Measurements from ENCODE around the gene GPRIN1.

Gene GPRIN1

DNA sequence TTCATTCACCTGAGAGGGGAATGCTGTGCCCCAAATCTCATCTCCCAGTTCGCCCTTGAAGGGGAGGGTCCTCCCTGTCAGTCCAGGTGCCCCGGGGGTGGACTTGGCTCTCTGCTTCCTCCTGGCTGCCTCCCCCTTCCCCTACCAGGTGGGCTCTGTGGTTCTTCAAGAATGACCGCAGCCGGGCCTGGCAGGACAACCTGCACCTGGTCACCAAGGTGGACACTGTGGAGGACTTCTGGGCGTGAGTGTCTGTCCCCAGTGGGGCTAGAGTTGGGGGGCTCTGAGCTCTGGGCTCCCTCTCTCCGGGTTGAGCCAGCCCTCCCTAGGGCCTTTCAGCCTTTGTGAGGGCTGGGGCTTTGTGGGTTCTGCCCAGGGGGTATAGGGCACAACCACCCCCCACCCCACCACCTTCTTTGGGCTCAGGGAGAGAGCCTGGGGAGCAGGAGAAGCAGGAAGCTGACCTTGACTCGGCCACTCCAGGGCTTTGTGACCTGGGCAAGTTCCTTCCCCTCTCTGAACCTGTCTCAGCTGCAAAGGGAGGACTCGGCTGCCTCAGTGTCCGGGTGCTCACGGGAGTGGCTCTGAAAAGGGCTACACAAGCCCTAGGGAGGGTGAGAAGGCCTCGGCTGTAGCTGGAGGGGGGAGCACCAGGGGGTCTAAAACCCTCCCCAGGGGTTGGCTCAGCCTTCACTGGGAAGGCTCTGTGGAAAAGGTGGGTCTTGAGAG lies 33.7 kb upstream of the GPRIN1 start:
- H3K4me1 ChIP-seq (ENCODE audit: control insufficient read depth in 5 of 5, insufficient read depth in 5 of 5, low read length in 5 of 5) = peaks cover 4 to 33% (median 19%) of the 10 kb centered on the region in 5 donors
- H3K27ac ChIP-seq (ENCODE audit: low read depth, low read length) = no peak overlapping the region
- no peaks in the 10 kb centered on the region for H3K27me3 ChIP-seq (ENCODE audit: control insufficient read depth in 5 of 5, insufficient read depth in 4 of 5, low read length in 5 of 5)
- no peaks in the 10 kb centered on the region for H3K36me3 ChIP-seq (ENCODE audit: control insufficient read depth in 5 of 5, insufficient read depth in 5 of 5, low read length in 5 of 5)
- H3K4me3 ChIP-seq (ENCODE audit: low read depth in 1 of 5, low read length in 5 of 5) = no peak overlapping the region
- no peak overlapping the region for H3K9ac ChIP-seq (ENCODE audit: low read length in 5 of 5)
- no peaks in the 10 kb centered on the region for H3K9me3 ChIP-seq (ENCODE audit: control insufficient read depth in 5 of 5, low read length in 5 of 5)

DNA sequence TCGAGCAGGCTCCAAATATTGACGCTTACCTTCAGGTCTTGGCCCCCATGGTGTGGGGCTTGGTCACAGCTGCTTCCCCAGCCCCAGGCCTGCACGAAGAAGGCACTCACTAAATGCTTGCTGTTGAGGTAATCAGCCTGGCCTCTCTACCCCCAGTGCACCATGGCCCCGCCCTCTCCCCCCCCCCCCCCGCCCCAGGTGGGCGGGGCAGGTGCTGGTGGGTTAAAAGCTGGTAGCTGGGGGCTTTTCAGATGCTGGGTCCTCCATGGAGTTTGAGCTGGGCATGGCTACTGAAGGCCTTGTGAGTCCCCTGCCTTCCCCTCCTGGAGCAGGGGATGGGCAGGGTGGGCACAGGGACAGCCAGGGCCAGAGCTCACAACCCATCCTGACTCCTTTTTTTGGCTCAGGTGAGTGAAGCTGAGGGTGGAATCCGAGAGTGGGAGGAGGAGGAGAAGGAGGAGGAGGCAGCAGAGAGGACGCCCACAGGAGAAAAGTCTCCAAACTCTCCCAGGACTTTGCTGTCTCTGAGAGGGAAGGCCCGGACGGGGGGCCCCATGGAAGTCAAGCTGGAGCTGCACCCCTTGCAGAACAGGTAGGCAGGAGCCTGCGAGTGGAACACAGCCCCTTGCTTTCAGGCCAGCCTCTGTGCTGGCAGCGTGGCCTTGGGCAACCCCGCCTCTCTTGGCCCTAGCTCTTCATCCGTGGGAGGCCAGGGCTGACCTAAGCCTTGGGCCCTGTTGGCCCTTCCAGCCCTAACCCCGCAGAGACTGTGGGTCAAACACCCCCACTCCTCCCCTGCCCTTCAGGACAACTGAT lies 32.9 kb upstream of the GPRIN1 start:
- H3K36me3 ChIP-seq (ENCODE audit: control insufficient read depth in 5 of 5, insufficient read depth in 5 of 5, low read length in 5 of 5) = no peaks in the 10 kb centered on the region
- no peaks in the 10 kb centered on the region for H3K9me3 ChIP-seq (ENCODE audit: control insufficient read depth in 5 of 5, low read length in 5 of 5)
- no peak overlapping the region for H3K27ac ChIP-seq (ENCODE audit: low read depth, low read length)
- H3K4me1 ChIP-seq (ENCODE audit: control insufficient read depth in 5 of 5, insufficient read depth in 5 of 5, low read length in 5 of 5) = peaks cover 0 to 25% (median 11%) of the 10 kb centered on the region in 5 donors
- H3K4me3 ChIP-seq (ENCODE audit: low read depth in 1 of 5, low read length in 5 of 5) = no peak overlapping the region
- H3K27me3 ChIP-seq (ENCODE audit: control insufficient read depth in 5 of 5, insufficient read depth in 4 of 5, low read length in 5 of 5) = no peaks in the 10 kb centered on the region
- no peak overlapping the region for H3K9ac ChIP-seq (ENCODE audit: low read length in 5 of 5)

- H3K36me3 ChIP-seq (ENCODE audit: control insufficient read depth in 5 of 5, insufficient read depth in 5 of 5, low read length in 5 of 5) = no peaks in the 10 kb centered on the region
- H3K4me3 ChIP-seq (ENCODE audit: low read depth in 1 of 5, low read length in 5 of 5) = no peak overlapping the region
- H3K27ac ChIP-seq (ENCODE audit: low read depth, low read length) = no peak overlapping the region
- H3K9me3 ChIP-seq (ENCODE audit: control insufficient read depth in 5 of 5, low read length in 5 of 5) = peaks cover 0 to under 1% (median 0%) of the 10 kb centered on the region in 5 donors
- peaks cover 0 to 10% (median 0%) of the 10 kb centered on the region in 5 donors for H3K27me3 ChIP-seq (ENCODE audit: control insufficient read depth in 5 of 5, insufficient read depth in 4 of 5, low read length in 5 of 5)
- H3K9ac ChIP-seq (ENCODE audit: low read length in 5 of 5) = no peak overlapping the region
- H3K4me1 ChIP-seq (ENCODE audit: control insufficient read depth in 5 of 5, insufficient read depth in 5 of 5, low read length in 5 of 5) = peaks cover 0 to 15% (median 0%) of the 10 kb centered on the region in 5 donors
Measured at GRCh38 chr5:176640616-176641015, 30.7 kb upstream of the GPRIN1 start.

DNA sequence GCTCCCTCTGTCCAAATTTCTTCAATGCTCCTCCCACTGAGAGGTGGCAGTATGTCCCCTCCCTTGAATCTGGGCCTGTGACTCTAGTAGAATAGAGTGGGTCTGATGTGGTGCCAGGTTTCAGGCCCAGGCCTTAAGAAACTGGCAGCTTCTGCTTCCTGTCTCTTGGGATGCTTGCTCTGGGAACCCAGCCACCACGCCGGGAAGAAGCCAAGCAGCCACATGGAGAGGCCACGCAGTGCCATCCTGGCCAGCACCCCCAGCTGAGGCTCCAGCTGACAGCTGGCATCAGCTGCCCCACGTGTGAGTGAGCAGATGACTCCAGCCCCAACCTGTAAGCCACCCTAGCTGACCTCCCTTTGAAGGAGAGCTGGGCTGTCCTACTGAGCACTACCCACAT lies 30.0 kb upstream of the GPRIN1 start:
- no peak overlapping the region for H3K27ac ChIP-seq (ENCODE audit: low read depth, low read length)

GRCh38 chr5:176639208-176639607 lies 29.3 kb upstream of the GPRIN1 start:
- Histone ChIP-seq H3K27ac (ENCODE audit: low read depth, low read length) (no peak overlapping the region), H3K4me3 (ENCODE audit: low read depth in 1 of 5, low read length in 5 of 5) (no peak overlapping the region), H3K36me3 (ENCODE audit: control insufficient read depth in 5 of 5, insufficient read depth in 5 of 5, low read length in 5 of 5) (no peaks in the 10 kb centered on the region), H3K27me3 (ENCODE audit: control insufficient read depth in 5 of 5, insufficient read depth in 4 of 5, low read length in 5 of 5) (peaks cover 6 to 21% (median 8%) of the 10 kb centered on the region in 5 donors), H3K9ac (ENCODE audit: low read length in 5 of 5) (no peak overlapping the region), H3K9me3 (ENCODE audit: control insufficient read depth in 5 of 5, low read length in 5 of 5) (peaks cover 0 to 5% (median 3%) of the 10 kb centered on the region in 5 donors), H3K4me1 (ENCODE audit: control insufficient read depth in 5 of 5, insufficient read depth in 5 of 5, low read length in 5 of 5) (peaks cover 0 to 15% (median 0%) of the 10 kb centered on the region in 5 donors)

More for the DNA sequence above, 30.0 kb upstream of the GPRIN1 start:
- peaks cover 0 to 15% (median 0%) of the 10 kb centered on the region in 5 donors for H3K4me1 ChIP-seq (ENCODE audit: control insufficient read depth in 5 of 5, insufficient read depth in 5 of 5, low read length in 5 of 5)
- H3K9me3 ChIP-seq (ENCODE audit: control insufficient read depth in 5 of 5, low read length in 5 of 5) = peaks cover 0 to 5% (median 3%) of the 10 kb centered on the region in 5 donors
- peaks cover 5 to 16% (median 6%) of the 10 kb centered on the region in 5 donors for H3K27me3 ChIP-seq (ENCODE audit: control insufficient read depth in 5 of 5, insufficient read depth in 4 of 5, low read length in 5 of 5)
- H3K4me3 ChIP-seq (ENCODE audit: low read depth in 1 of 5, low read length in 5 of 5) = no peak overlapping the region
- H3K9ac ChIP-seq (ENCODE audit: low read length in 5 of 5) = no peak overlapping the region
- H3K36me3 ChIP-seq (ENCODE audit: control insufficient read depth in 5 of 5, insufficient read depth in 5 of 5, low read length in 5 of 5) = no peaks in the 10 kb centered on the region

DNA sequence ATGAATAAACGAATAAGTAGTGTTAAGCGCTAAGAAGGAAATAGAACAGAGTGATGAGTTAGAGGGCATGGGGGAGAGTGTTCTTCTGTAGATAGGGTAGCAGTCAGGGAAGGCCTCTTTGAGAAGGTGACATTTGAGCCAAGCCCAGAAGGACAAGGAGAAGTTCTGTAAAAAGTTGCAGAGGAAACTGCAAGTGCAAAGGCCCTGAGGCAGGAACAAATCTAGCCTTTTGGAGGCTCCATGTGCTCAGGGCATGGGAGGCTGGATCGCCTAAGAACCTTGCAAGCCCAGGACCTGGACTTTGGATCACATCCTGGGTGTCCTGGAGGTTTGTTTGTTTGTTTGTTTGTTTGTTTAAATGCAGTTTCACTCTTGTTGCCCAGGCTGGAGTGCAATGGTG lies 28.5 kb upstream of the GPRIN1 start:
- Histone ChIP-seq H3K27me3 (ENCODE audit: control insufficient read depth in 5 of 5, insufficient read depth in 4 of 5, low read length in 5 of 5) (peaks cover 12 to 28% (median 15%) of the 10 kb centered on the region in 5 donors), H3K4me1 (ENCODE audit: control insufficient read depth in 5 of 5, insufficient read depth in 5 of 5, low read length in 5 of 5) (peaks cover 0 to 15% (median 0%) of the 10 kb centered on the region in 5 donors), H3K4me3 (ENCODE audit: low read depth in 1 of 5, low read length in 5 of 5) (no peak overlapping the region), H3K9me3 (ENCODE audit: control insufficient read depth in 5 of 5, low read length in 5 of 5) (peaks cover 0 to 5% (median 3%) of the 10 kb centered on the region in 5 donors), H3K9ac (ENCODE audit: low read length in 5 of 5) (no peak overlapping the region), H3K27ac (ENCODE audit: low read depth, low read length) (no peak overlapping the region), H3K36me3 (ENCODE audit: control insufficient read depth in 5 of 5, insufficient read depth in 5 of 5, low read length in 5 of 5) (no peaks in the 10 kb centered on the region)

DNA sequence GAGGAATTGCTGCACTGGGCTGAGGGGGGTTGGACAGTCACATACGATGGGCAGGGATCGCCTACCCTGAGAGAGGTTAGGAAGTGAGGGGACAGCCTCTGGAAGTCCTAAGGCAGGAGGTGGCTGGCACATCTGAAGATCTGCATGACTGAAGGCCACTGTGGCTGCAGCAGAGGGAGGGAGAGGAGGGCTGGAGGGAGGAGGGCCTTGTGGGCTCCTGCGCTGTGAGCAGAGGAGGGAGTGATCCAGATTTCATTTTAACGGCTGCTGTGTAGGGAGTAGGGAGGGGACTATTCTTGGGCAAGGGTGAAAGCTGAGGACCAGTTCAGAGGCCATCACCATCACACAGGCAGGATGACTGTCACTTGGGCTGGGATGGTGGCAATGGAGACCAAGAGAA lies 27.6 kb upstream of the GPRIN1 start:
- peaks cover 13 to 37% (median 19%) of the 10 kb centered on the region in 5 donors for H3K27me3 ChIP-seq (ENCODE audit: control insufficient read depth in 5 of 5, insufficient read depth in 4 of 5, low read length in 5 of 5)
- no peak overlapping the region for H3K27ac ChIP-seq (ENCODE audit: low read depth, low read length)
- H3K4me1 ChIP-seq (ENCODE audit: control insufficient read depth in 5 of 5, insufficient read depth in 5 of 5, low read length in 5 of 5) = peaks cover 0 to 9% (median 0%) of the 10 kb centered on the region in 5 donors
- peaks cover 0 to 5% (median 3%) of the 10 kb centered on the region in 5 donors for H3K9me3 ChIP-seq (ENCODE audit: control insufficient read depth in 5 of 5, low read length in 5 of 5)
- H3K36me3 ChIP-seq (ENCODE audit: control insufficient read depth in 5 of 5, insufficient read depth in 5 of 5, low read length in 5 of 5) = no peaks in the 10 kb centered on the region
- no peak overlapping the region for H3K4me3 ChIP-seq (ENCODE audit: low read depth in 1 of 5, low read length in 5 of 5)
- no peak overlapping the region for H3K9ac ChIP-seq (ENCODE audit: low read length in 5 of 5)

- peaks cover 0 to 9% (median 0%) of the 10 kb centered on the region in 5 donors for H3K4me1 ChIP-seq (ENCODE audit: control insufficient read depth in 5 of 5, insufficient read depth in 5 of 5, low read length in 5 of 5)
- H3K4me3 ChIP-seq (ENCODE audit: low read depth in 1 of 5, low read length in 5 of 5) = no peak overlapping the region
- H3K36me3 ChIP-seq (ENCODE audit: control insufficient read depth in 5 of 5, insufficient read depth in 5 of 5, low read length in 5 of 5) = no peaks in the 10 kb centered on the region
- no peak overlapping the region for H3K27ac ChIP-seq (ENCODE audit: low read depth, low read length)
- H3K27me3 ChIP-seq (ENCODE audit: control insufficient read depth in 5 of 5, insufficient read depth in 4 of 5, low read length in 5 of 5) = peaks cover 20 to 45% (median 26%) of the 10 kb centered on the region in 5 donors
- peaks cover 0 to 5% (median 3%) of the 10 kb centered on the region in 5 donors for H3K9me3 ChIP-seq (ENCODE audit: control insufficient read depth in 5 of 5, low read length in 5 of 5)
- H3K9ac ChIP-seq (ENCODE audit: low read length in 5 of 5) = no peak overlapping the region
Measured at GRCh38 chr5:176636426-176636825, 26.5 kb upstream of the GPRIN1 start.

GRCh38 chr5:176633598-176633997 lies 23.6 kb upstream of the GPRIN1 start:
- peaks cover 0 to 5% (median 3%) of the 10 kb centered on the region in 5 donors for H3K9me3 ChIP-seq (ENCODE audit: control insufficient read depth in 5 of 5, low read length in 5 of 5)
- H3K4me3 ChIP-seq (ENCODE audit: low read depth in 1 of 5, low read length in 5 of 5) = no peak overlapping the region
- no peak overlapping the region for H3K27ac ChIP-seq (ENCODE audit: low read depth, low read length)
- peaks cover 42 to 72% (median 50%) of the 10 kb centered on the region in 5 donors for H3K27me3 ChIP-seq (ENCODE audit: control insufficient read depth in 5 of 5, insufficient read depth in 4 of 5, low read length in 5 of 5)
- peaks cover 0 to 15% (median 10%) of the 10 kb centered on the region in 5 donors for H3K4me1 ChIP-seq (ENCODE audit: control insufficient read depth in 5 of 5, insufficient read depth in 5 of 5, low read length in 5 of 5)
- no peaks in the 10 kb centered on the region for H3K36me3 ChIP-seq (ENCODE audit: control insufficient read depth in 5 of 5, insufficient read depth in 5 of 5, low read length in 5 of 5)
- H3K9ac ChIP-seq (ENCODE audit: low read length in 5 of 5) = no peak overlapping the region

GRCh38 chr5:176632745-176633144 lies 22.8 kb upstream of the GPRIN1 start:
- Histone ChIP-seq H3K27me3 (ENCODE audit: control insufficient read depth in 5 of 5, insufficient read depth in 4 of 5, low read length in 5 of 5) (peaks cover 50 to 80% (median 59%) of the 10 kb centered on the region in 5 donors), H3K27ac (ENCODE audit: low read depth, low read length) (no peak overlapping the region)

More at GRCh38 chr5:176632745-176633144, 22.8 kb upstream of the GPRIN1 start:
- no peak overlapping the region for H3K4me3 ChIP-seq (ENCODE audit: low read depth in 1 of 5, low read length in 5 of 5)
- H3K36me3 ChIP-seq (ENCODE audit: control insufficient read depth in 5 of 5, insufficient read depth in 5 of 5, low read length in 5 of 5) = no peaks in the 10 kb centered on the region
- H3K9ac ChIP-seq (ENCODE audit: low read length in 5 of 5) = no peak overlapping the region
- peaks cover 0 to 15% (median 10%) of the 10 kb centered on the region in 5 donors for H3K4me1 ChIP-seq (ENCODE audit: control insufficient read depth in 5 of 5, insufficient read depth in 5 of 5, low read length in 5 of 5)
- peaks cover 0 to 5% (median 3%) of the 10 kb centered on the region in 5 donors for H3K9me3 ChIP-seq (ENCODE audit: control insufficient read depth in 5 of 5, low read length in 5 of 5)
